ENCODE measurements around the gene HMG20B. TPM values are rescaled to one million over a fixed set of nuclear protein-coding genes. Genes with fewer than 3 reads are reported as not detected.

Gene HMG20B
- total RNA-seq, 1 donor from 2014 or later: 94.9 TPM

DNA sequence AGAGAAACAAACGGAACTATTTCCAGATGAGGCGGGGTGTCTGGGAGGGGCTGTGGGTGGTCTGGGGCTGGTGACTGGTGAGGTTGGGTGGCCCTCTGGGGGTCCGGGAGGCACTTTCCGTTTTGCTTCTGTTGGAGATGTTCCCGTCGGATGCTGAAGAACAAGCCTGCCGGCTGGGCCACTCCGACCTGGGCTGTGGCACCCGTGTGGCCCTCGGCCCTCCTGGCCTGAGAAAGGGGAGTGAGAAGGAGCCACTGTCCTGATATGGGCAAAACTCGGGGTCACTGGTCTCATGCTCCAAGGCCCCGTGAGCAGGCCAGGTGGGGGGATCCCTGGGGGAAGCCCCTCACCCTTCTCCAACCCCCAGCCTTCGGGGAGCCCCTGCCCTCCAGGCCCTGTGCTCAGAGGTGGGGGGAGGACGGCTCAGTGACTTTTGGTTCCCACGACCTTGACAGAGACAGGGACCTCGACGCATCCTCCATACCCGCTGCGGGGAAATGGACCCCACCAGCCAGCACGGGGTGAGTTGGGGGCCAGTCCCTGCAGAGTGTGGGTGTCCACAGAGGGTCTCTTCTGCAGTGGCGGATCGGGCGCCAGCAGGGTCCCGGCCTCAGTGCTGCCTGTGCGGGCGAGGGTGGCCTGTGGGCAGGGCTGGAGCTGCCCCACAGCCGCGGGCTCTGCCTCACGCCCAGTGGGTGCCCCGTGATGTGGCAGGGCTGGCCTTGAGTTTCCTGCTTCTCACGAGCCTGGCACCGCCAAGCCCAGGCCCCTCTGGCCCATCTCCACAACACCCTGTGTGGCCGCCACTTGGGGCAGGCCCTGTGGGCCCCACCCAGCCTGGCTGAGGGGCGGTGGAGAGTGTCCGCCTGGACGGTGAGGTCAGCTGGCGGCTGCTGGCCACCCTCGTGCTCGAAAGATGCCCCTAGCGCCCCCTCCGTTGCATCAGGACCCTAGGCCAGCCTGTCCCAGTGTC lies 38.3 kb downstream of the HMG20B start:
- H3K4me1 Mint-ChIP-seq: peaks cover 10% of the 10 kb centered on the region
- no peak for DNase-seq (ENCODE audit: low spot score in 2 of 2, unreplicated experiment in 2 of 2)
- TF ChIP-seq, protein P1, sequence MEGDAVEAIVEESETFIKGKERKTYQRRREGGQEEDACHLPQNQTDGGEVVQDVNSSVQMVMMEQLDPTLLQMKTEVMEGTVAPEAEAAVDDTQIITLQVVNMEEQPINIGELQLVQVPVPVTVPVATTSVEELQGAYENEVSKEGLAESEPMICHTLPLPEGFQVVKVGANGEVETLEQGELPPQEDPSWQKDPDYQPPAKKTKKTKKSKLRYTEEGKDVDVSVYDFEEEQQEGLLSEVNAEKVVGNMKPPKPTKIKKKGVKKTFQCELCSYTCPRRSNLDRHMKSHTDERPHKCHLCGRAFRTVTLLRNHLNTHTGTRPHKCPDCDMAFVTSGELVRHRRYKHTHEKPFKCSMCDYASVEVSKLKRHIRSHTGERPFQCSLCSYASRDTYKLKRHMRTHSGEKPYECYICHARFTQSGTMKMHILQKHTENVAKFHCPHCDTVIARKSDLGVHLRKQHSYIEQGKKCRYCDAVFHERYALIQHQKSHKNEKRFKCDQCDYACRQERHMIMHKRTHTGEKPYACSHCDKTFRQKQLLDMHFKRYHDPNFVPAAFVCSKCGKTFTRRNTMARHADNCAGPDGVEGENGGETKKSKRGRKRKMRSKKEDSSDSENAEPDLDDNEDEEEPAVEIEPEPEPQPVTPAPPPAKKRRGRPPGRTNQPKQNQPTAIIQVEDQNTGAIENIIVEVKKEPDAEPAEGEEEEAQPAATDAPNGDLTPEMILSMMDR (IDR thresholded peaks at IDR 0.05; ENCODE audit: unreplicated experiment): no peak
- no peaks in the 10 kb centered on the region for H3K9me3 Mint-ChIP-seq
- H3K27me3 Mint-ChIP-seq (ENCODE audit: low read depth): peaks cover 14% of the 10 kb centered on the region
- H3K27ac Mint-ChIP-seq: no peak overlapping the region
- no peak overlapping the region for H3K4me3 Mint-ChIP-seq
- H3K36me3 Mint-ChIP-seq: peaks cover 7% of the 10 kb centered on the region

- Mint-ChIP-seq H3K27ac (no peak overlapping the region), H3K9me3 (no peaks in the 10 kb centered on the region), H3K4me3 (no peak overlapping the region), H3K36me3 (peaks cover 7% of the 10 kb centered on the region), H3K4me1 (peaks cover 10% of the 10 kb centered on the region), H3K27me3 (ENCODE audit: low read depth) (peaks cover 13% of the 10 kb centered on the region)
- TF ChIP-seq, protein P1 (IDR thresholded peaks at IDR 0.05; ENCODE audit: unreplicated experiment): no peak
- DNase-seq (ENCODE audit: low spot score in 2 of 2, unreplicated experiment in 2 of 2): no peak
Measured at GRCh38 chr19:3611841-3612240, 39.1 kb downstream of the HMG20B start.

DNA sequence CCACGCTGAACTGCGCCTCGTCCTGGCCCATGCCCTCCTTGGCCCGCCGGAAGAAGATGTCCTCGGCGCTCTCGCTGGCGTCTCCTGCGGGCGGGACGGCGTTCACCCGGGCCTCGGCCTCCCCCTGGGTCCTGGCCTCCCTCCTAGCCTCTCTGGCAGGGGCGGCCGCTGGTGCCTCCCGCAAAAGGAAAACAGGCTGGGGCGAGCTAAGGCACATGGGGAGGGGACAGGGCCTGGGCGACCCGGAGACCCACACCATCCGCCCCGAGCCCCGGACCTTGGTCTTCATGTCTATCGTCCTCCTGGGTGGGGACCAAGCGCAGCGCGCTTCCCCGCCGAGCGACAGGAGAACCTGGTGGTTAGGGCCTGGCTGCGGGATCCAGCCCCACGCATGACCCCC lies 39.6 kb downstream of the HMG20B start:
- H3K36me3 Mint-ChIP-seq: peaks cover 7% of the 10 kb centered on the region

GRCh38 chr19:3612901-3613741 lies 40.4 kb downstream of the HMG20B start:
- TF ChIP-seq, protein P1 (IDR thresholded peaks at IDR 0.05; ENCODE audit: unreplicated experiment): no peak
- Mint-ChIP-seq H3K9me3 (no peaks in the 10 kb centered on the region), H3K4me3 (no peak overlapping the region), H3K27ac (no peak overlapping the region), H3K36me3 (peaks cover 7% of the 10 kb centered on the region), H3K27me3 (ENCODE audit: low read depth) (peaks cover 1% of the 10 kb centered on the region), H3K4me1 (peaks cover 1% of the 10 kb centered on the region)
- DNase-seq (ENCODE audit: low spot score in 2 of 2, unreplicated experiment in 2 of 2): no peak

More for the DNA sequence above, 39.6 kb downstream of the HMG20B start:
- H3K27ac Mint-ChIP-seq: no peak overlapping the region
- H3K27me3 Mint-ChIP-seq (ENCODE audit: low read depth): peaks cover 9% of the 10 kb centered on the region
- no peak overlapping the region for H3K4me3 Mint-ChIP-seq
- H3K4me1 Mint-ChIP-seq: peaks cover 7% of the 10 kb centered on the region
- no peak for DNase-seq (ENCODE audit: low spot score in 2 of 2, unreplicated experiment in 2 of 2)
- no peaks in the 10 kb centered on the region for H3K9me3 Mint-ChIP-seq
- TF ChIP-seq, protein P1 (IDR thresholded peaks at IDR 0.05; ENCODE audit: unreplicated experiment): no peak

DNA sequence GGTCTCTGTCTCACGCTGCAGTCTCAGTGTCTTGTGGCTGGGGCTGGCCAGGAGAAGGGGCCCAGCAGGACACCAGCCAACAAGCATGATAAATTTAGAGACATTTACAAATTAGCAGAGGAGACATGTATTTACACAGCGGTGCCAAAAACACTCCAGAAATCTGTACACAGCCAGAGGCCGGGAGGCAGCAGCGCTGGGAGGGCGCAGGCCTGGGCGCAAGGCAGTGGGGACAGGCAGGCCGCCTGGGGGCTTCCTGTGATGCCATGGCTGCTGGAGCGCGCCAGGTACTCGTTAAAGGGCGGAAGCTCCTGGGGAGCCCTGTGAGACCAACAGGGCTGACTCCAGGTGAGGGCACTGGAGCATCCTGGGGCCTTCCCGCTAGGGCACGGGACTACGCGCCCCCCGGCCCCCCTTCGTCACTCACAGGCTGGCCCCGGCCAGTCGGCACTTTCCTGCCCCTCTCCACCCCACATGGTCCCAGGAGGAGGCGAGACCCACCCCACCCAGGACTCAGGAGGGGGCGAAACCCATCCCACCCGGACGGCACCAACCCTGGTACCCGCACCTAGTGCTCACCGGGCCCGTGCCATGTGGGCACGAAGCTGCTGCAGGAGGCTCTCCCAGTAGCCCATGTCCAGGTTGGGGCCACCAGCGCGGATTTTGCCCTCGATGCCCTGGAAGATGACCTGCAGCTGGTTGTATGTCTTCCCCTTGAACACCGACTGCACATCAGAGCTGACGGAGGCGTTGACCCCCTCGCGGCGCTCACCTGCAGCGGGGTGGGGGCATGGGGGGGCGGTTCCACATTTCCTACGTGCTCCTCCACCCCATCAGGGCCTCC lies 41.3 kb downstream of the HMG20B start:
- no peaks in the 10 kb centered on the region for H3K9me3 Mint-ChIP-seq
- no peak overlapping the region for H3K4me3 Mint-ChIP-seq
- no peak for DNase-seq (ENCODE audit: low spot score in 2 of 2, unreplicated experiment in 2 of 2)
- H3K27ac Mint-ChIP-seq: no peak overlapping the region
- TF ChIP-seq, protein P1 (IDR thresholded peaks at IDR 0.05; ENCODE audit: unreplicated experiment): no peak
- H3K36me3 Mint-ChIP-seq: peaks cover 7% of the 10 kb centered on the region
- H3K27me3 Mint-ChIP-seq (ENCODE audit: low read depth): no peaks in the 10 kb centered on the region
- no peaks in the 10 kb centered on the region for H3K4me1 Mint-ChIP-seq
